Measurements from ENCODE around the gene AASS.
"Not testable (repeated sequence)": the region's sequence is repeated elsewhere in the genome, so short reads cannot be mapped to it uniquely, and the experiment has no call there.

AASS gene

DNA sequence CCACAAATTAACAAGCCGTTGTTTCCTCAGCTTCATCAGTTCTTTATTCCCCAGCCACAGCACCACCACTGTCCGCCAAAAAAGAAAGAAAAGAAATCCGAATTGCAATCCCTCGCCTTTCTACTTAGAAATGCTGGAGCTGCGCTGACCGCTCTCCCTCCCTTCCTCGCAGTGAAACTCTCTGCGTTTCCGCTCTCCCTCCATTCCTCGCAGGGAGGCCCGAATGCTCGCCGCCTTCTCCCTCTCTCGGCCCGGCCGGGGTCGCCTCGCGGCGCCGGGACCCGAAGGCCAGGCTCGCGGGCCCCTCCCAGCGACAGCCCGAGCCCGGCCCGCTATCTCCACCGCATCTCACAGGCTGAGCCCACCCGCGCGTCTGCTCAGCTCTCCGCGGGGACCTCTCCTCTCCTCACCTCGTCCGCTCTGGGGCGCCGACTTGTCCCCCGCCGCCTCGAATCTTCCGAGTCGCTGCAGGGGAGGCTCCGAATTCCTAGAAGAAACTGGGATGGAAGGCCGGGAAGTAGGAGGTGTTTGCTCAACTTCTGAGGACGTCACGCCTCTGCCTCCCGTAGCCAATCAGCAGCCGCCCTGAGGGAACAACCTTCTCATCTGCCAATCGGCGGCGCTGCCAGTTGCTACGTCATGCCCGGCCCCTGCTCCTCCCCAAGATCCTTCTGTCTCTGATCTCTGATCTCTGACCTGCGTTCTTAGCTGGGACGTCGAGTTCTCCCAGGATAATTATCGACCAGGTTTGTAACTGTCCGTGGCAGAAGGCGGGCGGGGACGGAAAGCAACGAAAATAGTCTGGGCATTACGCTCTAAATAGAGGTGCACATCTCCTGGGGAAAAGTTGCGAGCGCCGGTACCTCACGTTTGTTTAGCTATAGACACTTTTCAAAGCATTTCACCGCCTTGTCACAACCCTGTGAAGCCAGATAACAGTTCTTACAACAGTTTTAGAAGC is at the start of gene AASS:
AASS (minus strand) TSS at position 499 of the 961 bp plus-strand sequence. CDS start 10,523 bp downstream, outside the sequence.
- peak; percentile 90 for DNase-seq

DNA sequence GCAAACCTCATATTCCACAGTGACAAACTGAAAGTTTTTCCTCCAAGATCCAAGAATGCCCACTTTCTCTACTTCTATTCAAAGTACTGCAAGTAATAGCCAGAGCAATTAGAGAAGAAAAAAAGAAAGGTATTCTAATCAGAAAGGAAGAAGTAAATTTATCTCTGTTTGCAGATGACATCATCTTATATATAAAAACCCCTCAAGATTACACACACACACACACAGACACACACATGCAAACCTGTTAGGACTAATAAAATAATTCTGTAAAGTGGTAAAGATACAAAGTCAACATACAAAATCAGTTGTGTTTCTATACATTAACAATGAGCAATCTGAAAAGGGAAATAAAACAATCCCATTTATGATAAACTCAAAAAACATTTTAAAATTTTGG is 44.7 kb upstream of the AASS start:
- no peak for DNase-seq

DNA sequence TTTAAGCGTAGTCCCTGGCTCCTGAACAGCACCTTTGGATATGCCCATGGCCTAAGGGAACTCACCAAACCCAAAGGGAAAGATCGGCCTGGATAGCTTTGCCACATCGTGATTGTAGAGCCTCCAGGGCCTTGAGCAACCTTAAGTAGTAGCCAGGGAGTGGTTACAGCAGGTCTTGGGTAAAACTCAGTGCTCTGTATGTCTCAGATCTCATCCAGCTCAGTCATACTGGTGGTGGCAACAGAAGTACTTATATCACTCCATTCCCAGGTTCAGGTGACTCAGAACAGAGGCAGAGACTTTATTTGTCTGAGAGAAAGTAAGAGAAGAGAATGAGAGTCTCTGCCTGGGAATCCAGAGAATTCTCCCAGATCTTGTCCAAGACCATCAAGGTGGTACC is 39.1 kb upstream of the AASS start:
- DNase-seq: no peak

DNA sequence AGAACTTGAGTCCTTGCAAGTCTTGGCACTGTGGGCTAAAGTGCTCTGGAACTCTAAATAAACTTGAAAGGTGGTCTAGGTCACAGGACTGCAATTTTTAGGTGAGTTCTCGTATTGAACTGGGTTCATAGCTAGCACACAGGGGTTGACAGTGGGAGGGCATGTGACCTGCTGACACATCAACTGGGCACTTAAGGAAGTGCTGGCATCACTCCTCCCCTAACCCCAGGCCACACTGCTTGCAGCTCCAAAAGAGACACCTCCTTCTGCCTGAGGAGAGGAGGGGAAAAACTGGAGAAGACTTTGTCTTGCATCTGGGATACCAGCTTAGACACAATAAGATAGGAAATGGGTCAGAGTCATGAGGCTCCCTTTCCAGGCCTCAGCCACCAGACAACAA is 38.0 kb upstream of the AASS start:
- no peak for DNase-seq

DNA sequence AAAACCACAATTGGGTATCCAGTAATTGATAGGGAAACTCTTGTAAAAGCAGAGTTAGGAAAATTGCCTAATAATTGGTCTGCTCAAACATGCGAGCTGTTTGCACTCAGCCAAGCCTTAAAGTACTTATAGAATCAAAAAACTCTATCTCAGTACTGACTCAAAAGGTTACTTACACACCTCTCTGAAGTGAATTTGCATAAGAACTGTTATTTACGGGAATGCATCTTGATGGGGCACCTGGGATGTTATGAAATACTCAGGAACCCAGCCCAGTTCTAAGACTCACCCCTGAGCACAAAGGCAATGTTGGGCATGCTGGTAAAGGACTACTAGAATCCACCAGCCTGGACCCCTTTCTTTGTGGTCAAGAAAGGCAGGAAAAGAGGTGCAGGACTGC is 28.1 kb upstream of the AASS start:
- DNase-seq: not testable (repeated sequence)

DNA sequence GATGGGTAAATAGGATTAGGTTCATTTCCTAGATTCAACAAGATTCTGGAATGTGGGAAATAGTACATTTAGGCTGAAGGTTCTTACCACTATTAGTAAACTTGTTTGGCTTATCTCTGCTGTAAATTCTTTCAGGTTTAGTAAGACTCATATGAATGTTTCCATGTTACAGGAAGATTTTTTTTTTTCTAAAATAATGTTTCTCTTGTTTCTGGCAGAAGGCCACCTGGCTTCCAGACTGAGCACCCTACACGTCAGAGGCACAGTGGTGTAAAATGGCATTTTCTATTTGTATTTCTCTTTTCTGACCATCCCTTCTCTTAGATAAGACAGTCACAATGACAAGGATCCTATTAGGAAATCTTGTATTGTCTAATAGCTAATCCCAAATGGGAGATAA is 22.7 kb upstream of the AASS start:
- DNase-seq: no peak

- no peak for DNase-seq
Measured at GRCh38 chr7:122166275-122166674, 22.2 kb upstream of the AASS start.

DNA sequence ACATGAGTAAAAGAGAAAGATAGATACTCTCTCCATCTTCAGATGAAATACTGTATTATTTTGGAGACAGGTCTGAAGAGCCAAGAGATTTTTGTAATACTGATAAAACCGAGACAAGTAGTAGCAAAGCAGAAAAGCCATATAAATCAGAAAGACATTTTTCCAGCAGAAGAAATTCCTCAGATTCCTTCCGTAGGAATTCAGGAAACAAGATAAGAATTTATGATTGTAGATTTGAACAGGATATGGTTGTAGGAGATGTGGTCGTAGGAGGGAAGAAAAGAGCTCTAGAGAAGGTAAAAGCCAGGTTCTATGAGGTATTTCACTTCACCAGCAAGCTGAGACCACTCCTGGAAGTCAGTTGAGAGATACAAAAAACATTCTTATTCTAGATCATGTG is 17.6 kb upstream of the AASS start:
- DNase-seq: no peak

- DNase-seq: no peak
Measured at GRCh38 chr7:122155566-122155965, 11.5 kb upstream of the AASS start.

- DNase-seq: no peak
Measured at GRCh38 chr7:122148878-122149277, 4.8 kb upstream of the AASS start.

DNA sequence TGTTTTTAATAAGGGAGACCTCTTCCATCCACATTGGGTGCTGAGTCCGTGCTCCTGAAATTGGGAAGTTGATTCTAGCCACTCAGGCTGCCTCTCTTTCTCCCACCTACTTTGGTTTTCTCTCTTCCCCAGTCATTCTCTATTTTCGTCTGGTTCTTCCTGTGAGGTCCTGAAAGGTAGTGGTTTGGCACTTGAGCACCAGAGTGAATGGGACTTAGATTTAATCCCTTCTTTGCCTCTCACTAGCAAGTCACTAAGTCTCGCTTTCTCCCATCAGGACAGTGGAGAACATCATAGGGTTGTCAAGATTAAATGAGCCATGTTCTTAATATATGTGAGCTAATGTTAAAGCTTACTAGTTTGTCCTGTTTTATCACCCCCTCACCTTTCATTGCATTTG is 4.0 kb upstream of the AASS start:
- DNase-seq: no peak

GRCh38 chr7:122145937-122146645 is 2.0 kb upstream of the AASS start:
- DNase-seq: no peak

DNA sequence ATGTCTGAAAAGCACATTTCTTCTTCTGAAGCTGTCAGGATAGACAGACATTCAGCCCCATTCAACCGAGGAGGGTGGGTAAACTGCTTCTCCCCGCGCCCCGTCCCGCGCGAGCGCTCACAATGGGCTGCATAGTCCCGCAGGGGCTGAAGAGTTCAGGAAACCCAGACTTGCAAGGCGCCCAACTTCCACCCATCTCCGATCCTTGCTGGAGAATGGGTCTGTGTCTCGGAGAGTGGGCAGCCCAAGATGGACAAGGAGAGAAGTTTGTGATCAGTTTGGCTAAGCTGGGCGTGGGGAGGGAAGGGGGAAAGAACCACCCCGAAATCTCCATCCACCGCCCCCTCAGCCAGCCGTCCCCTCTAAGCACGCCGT is 686 bp downstream of the AASS start:
- no peak for DNase-seq

DNA sequence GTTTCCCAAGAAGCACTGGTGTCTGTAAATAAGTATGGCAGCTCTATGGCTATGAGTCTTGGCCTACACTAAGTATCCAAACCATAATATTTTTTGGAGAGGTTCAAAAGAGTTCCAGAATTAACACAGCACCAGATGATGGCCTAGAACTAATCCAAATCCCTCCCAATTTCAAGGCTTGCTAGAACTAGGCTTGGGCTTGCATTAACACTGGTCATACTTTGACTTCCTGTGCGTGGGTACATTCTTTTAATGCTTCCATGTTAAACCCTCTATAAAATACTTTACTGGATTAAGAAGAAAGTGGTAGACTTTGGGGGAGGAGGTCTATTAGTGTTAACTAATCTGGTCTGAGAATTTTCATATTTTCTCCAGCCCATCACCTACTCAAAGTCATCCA is 3.1 kb downstream of the AASS start:
- DNase-seq: no peak

DNA sequence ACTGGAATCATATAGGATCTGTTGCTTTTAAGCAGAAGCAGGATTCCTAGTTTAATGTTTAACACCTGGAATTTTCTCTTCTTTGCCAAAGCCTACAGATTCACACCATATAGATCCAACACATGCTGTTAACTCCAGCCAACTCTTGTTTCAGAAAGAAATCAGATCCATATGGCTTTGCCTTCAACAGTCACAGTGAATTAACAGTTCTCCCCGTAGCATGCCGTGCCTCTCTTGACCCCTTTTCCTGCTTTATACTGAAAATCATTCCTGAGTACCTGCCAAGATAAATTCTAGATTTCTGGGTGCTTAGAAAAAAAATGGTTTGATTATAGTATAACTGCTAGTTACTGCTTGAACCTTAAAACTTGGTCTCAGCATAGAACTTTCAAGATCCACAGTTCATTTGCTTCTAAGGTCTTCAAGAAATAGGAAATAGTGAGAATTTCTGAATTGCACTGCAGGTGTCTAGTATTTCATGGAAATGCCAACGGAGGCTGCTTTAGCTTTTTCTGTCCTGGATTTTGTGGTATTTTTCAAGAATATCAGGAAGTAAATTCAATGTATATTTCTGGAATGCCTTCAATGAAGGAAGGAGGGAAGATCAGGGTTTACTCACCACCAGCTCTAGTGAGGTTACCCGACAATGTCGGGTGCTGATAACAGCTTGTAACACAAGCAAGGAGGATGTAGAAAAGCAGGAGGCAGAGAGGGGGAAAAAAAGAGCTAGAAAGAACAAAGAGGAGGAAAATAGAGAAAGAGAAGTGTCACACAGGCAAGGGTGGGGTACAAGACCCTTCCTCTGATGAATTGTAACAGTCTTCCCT is 6.6 kb downstream of the AASS start:
- no peak for DNase-seq

GRCh38 chr7:122136639-122137245 is 7.3 kb downstream of the AASS start:
- DNase-seq: no peak

GRCh38 chr7:122136078-122136477 is 8.0 kb downstream of the AASS start:
- no peak for DNase-seq

DNA sequence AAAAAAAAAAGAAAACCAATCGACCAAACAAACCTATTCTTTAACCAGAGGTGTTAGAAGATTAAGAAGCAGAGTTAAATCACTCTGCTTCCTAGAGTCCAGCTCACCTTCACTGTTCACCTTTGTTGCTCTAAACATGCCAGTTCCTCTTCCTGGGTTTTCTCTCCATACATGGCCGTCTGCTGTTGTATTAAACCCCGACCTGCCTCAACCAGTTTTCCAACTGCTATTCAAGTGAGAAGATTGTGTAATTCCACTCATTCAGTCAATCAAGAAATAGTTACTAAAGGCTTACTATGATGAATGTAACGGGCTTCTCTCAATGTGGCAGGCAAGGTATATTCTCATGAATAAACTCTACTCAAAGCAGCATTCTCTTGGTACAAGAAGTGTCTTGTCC is 8.8 kb downstream of the AASS start:
- no peak for DNase-seq

DNA sequence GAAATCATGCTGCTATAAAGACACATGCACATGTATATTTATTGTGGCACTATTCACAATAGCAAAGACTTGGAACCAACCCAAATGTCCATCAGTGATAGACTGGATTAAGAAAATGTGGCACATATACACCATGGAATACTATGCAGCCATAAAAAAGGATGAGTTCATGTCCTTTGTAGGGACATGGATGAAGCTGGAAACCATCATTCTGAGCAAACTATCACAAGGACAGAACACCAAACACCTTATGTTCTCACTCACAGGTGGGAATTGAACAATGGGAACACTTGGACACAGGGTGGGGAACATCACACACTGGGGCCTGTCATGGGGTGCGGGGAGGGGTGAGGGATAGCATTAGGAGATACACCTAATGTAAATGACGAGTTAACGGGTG is 9.3 kb downstream of the AASS start:
- DNase-seq: not testable (repeated sequence)

DNA sequence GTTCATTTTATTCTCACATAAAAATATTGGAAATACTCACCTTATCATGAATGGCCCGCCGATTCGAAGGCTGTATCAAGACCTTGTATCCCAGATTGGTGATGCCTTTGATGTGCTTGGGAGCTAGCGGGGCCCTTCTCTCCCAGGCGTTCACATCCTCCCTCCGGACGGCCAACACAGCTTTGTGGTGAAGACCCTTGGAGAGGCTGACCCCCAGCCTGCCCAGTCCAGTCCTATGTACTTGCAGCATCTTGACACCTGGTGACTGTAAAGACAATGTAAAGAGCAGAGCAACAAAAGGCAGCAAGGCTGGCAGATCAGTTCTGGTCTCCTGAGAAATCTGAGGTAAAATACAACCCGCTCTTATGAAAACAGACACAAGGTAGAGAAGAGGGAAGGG is 10.6 kb downstream of the AASS start:
- DNase-seq: no peak

GRCh38 chr7:122132341-122132740 is 11.7 kb downstream of the AASS start:
- DNase-seq: no peak

- DNase-seq: no peak
Measured at GRCh38 chr7:122123746-122124145, 20.3 kb downstream of the AASS start.

GRCh38 chr7:122118757-122119156 is 25.3 kb downstream of the AASS start:
- no peak for DNase-seq

All from activated effector memory CD4-positive, alpha-beta T cell treated with anti-CD3 and anti-CD28 coated beads, Interleukin-2, amount 50 U/mL, for 16 hours (primary cell).